B cell (primary cell): ENCODE results near the gene L3MBTL3. TPM values are rescaled to one million over a fixed set of nuclear protein-coding genes. Genes with fewer than 3 reads are reported as not detected.
"Not testable (repeated sequence)": the region's sequence is repeated elsewhere in the genome, so short reads cannot be mapped to it uniquely, and the experiment has no call there.

Source experiments
- ATAC-seq: fragments of 200-7000 bp; cut with Tn5 transposase; one replicate; pipeline ENCODE4 v1.10.0; 2021; ENCODE audit warnings: low read depth, mild to moderate bottlenecking, moderate number of reproducible peaks, moderate library complexity
- CTCF ChIA-PET: fragments of 350-600 bp; sonication (Branson Sonifier 250); formaldehyde crosslinking; loops from one replicate; lab custom pipeline; 2021; ENCODE audit warnings: antibody characterized with exemption, inconsistent platforms; lab: Charles Lee
- POLR2A ChIA-PET: fragments of 350-600 bp; sonication (Branson Sonifier 250); formaldehyde crosslinking; loops from one replicate; lab custom pipeline; 2021; ENCODE audit warnings: antibody characterized with exemption; lab: Charles Lee
- DNase-seq: peaks from one replicate; pipeline ENCODE4 v3.0.0; 2013
- H2AFZ ChIP-seq: 2 replicates; pipeline ENCODE4 v1.6.1; 2012; ENCODE audit warnings: mild to moderate bottlenecking, low read depth, low read length; ENCODE audit not compliant: insufficient read depth, poor library complexity, severe bottlenecking
- H3K27ac ChIP-seq, 2 donors: 1 replicate in 1 of 2; 2 replicates in 1 of 2; pipeline ENCODE4 v1.5.1; 2012 to 2013; ENCODE audit warnings: low read length in 2 of 2, mild to moderate bottlenecking in 2 of 2, moderate library complexity in 1 of 2
- H3K27me3 ChIP-seq, 4 experiments: fragments of 200-600 bp in 1 of 4; sonication (generic) in 1 of 4; replicated peaks in 1 of 4; 1 replicate in 2 of 4; 2 replicates in 2 of 4; pipeline versions ENCODE4 v1.6.1 to v1.7.0; 2013 to 2016; ENCODE audit warnings: low read length in 3 of 4, mild to moderate bottlenecking in 2 of 4, mixed read lengths in 1 of 4, moderate library complexity in 1 of 4; ENCODE audit not compliant: insufficient read depth in 4 of 4, control insufficient read depth in 3 of 4; ENCODE audit errors: control extremely low read depth in 1 of 4
- H3K36me3 ChIP-seq, 2 experiments: replicated peaks in 1 of 2; 1 replicate in 1 of 2; 2 replicates in 1 of 2; pipeline versions ENCODE4 v1.6.1 to v1.7.1; 2013; ENCODE audit warnings: low read length in 1 of 2; ENCODE audit not compliant: insufficient read depth in 2 of 2, control insufficient read depth in 1 of 2; ENCODE audit errors: control extremely low read depth in 1 of 2, extremely low read depth in 1 of 2
- H3K4me1 ChIP-seq, 2 donors: fragments of 200-600 bp in 1 of 2; sonication (generic) in 1 of 2; 1 replicate in 1 of 2; 2 replicates in 1 of 2; pipeline versions ENCODE4 v1.5.1 to v1.6.1; 2013 to 2017; ENCODE audit warnings: low read length in 2 of 2; ENCODE audit not compliant: control insufficient read depth in 2 of 2, insufficient read depth in 2 of 2
- H3K4me2 ChIP-seq: replicated peaks from 2 replicates; pipeline ENCODE3; 2012; ENCODE audit warnings: mild to moderate bottlenecking, low read depth, low read length; ENCODE audit not compliant: poor library complexity, severe bottlenecking
- H3K4me3 ChIP-seq, 5 experiments: fragments of 200-600 bp in 1 of 5; sonication (generic) in 1 of 5; 1 replicate in 3 of 5; 2 replicates in 2 of 5; pipeline versions ENCODE4 v1.5.1 to v1.7.0; 2011 to 2016; ENCODE audit warnings: low read length in 4 of 5, mild to moderate bottlenecking in 4 of 5, low read depth in 2 of 5, control low read depth in 1 of 5, moderate library complexity in 1 of 5; ENCODE audit not compliant: insufficient read depth in 1 of 5; ENCODE audit errors: control extremely low read depth in 1 of 5, extremely low read depth in 1 of 5
- H3K79me2 ChIP-seq: fragments of 200-600 bp; sonication (generic); one replicate; pipeline ENCODE4 v1.6.0; 2016; ENCODE audit warnings: low read length; ENCODE audit not compliant: control insufficient read depth, insufficient read depth
- H3K9ac ChIP-seq: fragments of 200-600 bp; sonication (generic); 2 replicates; pipeline ENCODE4 v1.6.1; 2017; ENCODE audit warnings: mild to moderate bottlenecking, low read length, moderate library complexity
- H3K9me3 ChIP-seq, 3 donors: one replicate each; pipeline versions ENCODE4 v1.6.1 to v1.7.1; 2013; ENCODE audit warnings: low read length in 2 of 3; ENCODE audit not compliant: control insufficient read depth in 2 of 3, insufficient read depth in 1 of 3; ENCODE audit errors: control extremely low read depth in 1 of 3
- H4K20me1 ChIP-seq: 2 replicates; pipeline ENCODE4 v1.6.0; 2012; ENCODE audit warnings: mild to moderate bottlenecking, low read length; ENCODE audit not compliant: insufficient read depth, control insufficient read depth, poor library complexity, severe bottlenecking
- H3K27ac Mint-ChIP-seq: one replicate; pipeline ENCODE4 v1.8.0; 2021; ENCODE audit warnings: mixed read lengths
- H3K27me3 Mint-ChIP-seq: one replicate; pipeline ENCODE4 v1.8.0; 2021; ENCODE audit warnings: mixed read lengths
- H3K4me1 Mint-ChIP-seq: one replicate; pipeline ENCODE4 v1.8.0; 2021; ENCODE audit warnings: mixed read lengths
- H3K4me3 Mint-ChIP-seq: one replicate; pipeline ENCODE4 v1.8.0; 2021; ENCODE audit warnings: mixed read lengths
- H3K9me3 Mint-ChIP-seq: one replicate; pipeline ENCODE4 v1.8.0; 2022; ENCODE audit warnings: mixed read lengths; ENCODE audit not compliant: insufficient read depth
- EZH2 ChIP-seq: IDR thresholded peaks from 2 replicates; pipeline ENCODE4 v1.6.1; 2012; ENCODE audit warnings: borderline replicate concordance, low read depth, mild to moderate bottlenecking, moderate library complexity, low read length; ENCODE audit not compliant: insufficient read depth, poor library complexity, severe bottlenecking
- WGBS: methylation state at CpG from one replicate; pipeline ENCODE4 v1.1.5; 2013; ENCODE audit warnings: missing lambda C conversion rate; ENCODE audit not compliant: insufficient coverage; 5-methylcytosine and 5-hydroxymethylcytosine counted together
- intact Hi-C: fragments of 100-400 bp; cut with micrococcal nuclease; formaldehyde crosslinking; loops from one replicate; pipeline ENCODE4 v1.10.0; 2022
- polyA plus RNA-seq: library from polyadenylated mRNA; depleted of rRNA; stranded (reverse); fragments of >200 nt; gene quantifications from 2 replicates; pipeline ENCODE4 v1.2.3, GENCODE V29; 2012
- total RNA-seq, 2 donors: library from RNA; stranded (reverse); fragments of 120-200 nt in 1 of 2; gene quantifications; 1 replicate in 1 of 2; 2 replicates in 1 of 2; pipeline versions ENCODE4 v1.2.3 to v1.2.4, GENCODE V29; 2013 to 2022
- TF ChIP-seq, protein P1 (sequence below): fragments of 200-600 bp; IDR thresholded peaks from one replicate; pipeline ENCODE4 v1.8.0; 2022; ENCODE audit warnings: antibody characterized with exemption, mild to moderate bottlenecking

L3MBTL3 gene
- total and polyA plus RNA-seq, 2 donors (not counting 1 experiment from before 2014, with no cell fraction given), result 28.0 to 46.4 TPM

DNA sequence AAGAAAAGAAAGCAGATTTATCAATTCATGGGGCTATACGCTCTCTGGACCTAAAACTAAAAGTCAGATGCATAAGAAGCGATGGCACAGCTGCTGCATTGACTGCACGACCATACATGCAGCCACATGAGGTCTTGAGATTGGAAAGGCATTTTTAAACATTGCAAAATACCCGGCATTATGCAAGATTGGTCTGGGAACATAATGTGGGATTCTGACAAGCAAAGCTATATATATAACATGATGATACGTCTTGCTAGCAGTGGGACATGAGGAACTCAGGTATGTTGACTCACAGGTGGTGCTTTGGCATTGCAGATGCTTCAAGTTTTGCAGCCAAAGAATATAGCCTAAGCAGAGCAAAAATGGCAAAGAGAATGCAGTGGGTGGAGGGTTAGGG lies 149.3 kb downstream of the L3MBTL3 start:
- peaks cover 0 to 3% (median 2%) of the 10 kb centered on the region in 3 donors for H3K9me3 ChIP-seq
- no peaks in the 10 kb centered on the region for H3K4me1 ChIP-seq
- no peak overlapping the region for H3K4me3 ChIP-seq
- DNase-seq (no peak), ATAC-seq (no peak)
- WGBS, result 89% methylated on average over 5 of the region's 5 CpGs
- TF ChIP-seq, protein P1, sequence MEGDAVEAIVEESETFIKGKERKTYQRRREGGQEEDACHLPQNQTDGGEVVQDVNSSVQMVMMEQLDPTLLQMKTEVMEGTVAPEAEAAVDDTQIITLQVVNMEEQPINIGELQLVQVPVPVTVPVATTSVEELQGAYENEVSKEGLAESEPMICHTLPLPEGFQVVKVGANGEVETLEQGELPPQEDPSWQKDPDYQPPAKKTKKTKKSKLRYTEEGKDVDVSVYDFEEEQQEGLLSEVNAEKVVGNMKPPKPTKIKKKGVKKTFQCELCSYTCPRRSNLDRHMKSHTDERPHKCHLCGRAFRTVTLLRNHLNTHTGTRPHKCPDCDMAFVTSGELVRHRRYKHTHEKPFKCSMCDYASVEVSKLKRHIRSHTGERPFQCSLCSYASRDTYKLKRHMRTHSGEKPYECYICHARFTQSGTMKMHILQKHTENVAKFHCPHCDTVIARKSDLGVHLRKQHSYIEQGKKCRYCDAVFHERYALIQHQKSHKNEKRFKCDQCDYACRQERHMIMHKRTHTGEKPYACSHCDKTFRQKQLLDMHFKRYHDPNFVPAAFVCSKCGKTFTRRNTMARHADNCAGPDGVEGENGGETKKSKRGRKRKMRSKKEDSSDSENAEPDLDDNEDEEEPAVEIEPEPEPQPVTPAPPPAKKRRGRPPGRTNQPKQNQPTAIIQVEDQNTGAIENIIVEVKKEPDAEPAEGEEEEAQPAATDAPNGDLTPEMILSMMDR, result no peak
- TF ChIP-seq EZH2, result no peak
- Mint-ChIP-seq H3K9me3 (peaks cover 6% of the 10 kb centered on the region), H3K27ac (no peak overlapping the region), H3K27me3 (peaks cover 3% of the 10 kb centered on the region), H3K4me1 (no peaks in the 10 kb centered on the region), H3K4me3 (no peak overlapping the region)
- no peak overlapping the region for H3K9ac ChIP-seq
- no peak overlapping the region for H3K4me2 ChIP-seq
- H3K27me3 ChIP-seq, result no peaks in the 10 kb centered on the region
- POLR2A ChIA-PET, result no interaction called here
- no peak overlapping the region for H2AFZ ChIP-seq
- no peaks in the 10 kb centered on the region for H4K20me1 ChIP-seq
- CTCF ChIA-PET, result no interaction called here
- H3K79me2 ChIP-seq, result no peaks in the 10 kb centered on the region
- no peaks in the 10 kb centered on the region for H3K36me3 ChIP-seq
- no peak overlapping the region for H3K27ac ChIP-seq
- intact Hi-C loops, result no loop called here

DNA sequence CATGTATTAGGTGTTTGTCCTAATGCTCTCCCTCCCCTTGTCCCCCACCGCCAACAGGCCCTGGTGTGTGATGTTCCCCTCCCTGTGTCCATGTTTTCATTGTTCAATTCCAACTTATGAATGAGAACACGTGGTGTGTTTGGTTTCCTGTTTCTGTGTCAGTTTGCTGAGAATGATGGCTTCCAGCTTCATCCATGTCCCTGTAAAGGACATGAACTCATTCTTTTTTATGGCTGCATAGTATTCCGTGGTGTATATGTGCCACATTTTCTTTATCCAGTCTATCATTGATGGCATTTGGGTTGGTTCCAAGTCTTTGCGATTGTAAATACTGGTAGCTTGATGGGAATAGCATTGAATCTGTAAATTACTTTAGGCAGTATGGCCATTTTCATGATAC lies 151.8 kb downstream of the L3MBTL3 start:
- H3K27me3 ChIP-seq, H3K9me3 Mint-ChIP-seq, DNase-seq, CTCF ChIA-PET, H3K9ac ChIP-seq, H4K20me1 ChIP-seq, intact Hi-C loops, H3K4me3 Mint-ChIP-seq, H3K4me2 ChIP-seq, H3K27ac ChIP-seq, H3K9me3 ChIP-seq, POLR2A ChIA-PET, H3K4me1 Mint-ChIP-seq, H3K27me3 Mint-ChIP-seq, H3K4me3 ChIP-seq, ATAC-seq, H3K79me2 ChIP-seq, H3K4me1 ChIP-seq, H2AFZ ChIP-seq, H3K27ac Mint-ChIP-seq, H3K36me3 ChIP-seq: not testable (repeated sequence)
- WGBS, result no CpG with 5 or more reads among the region's 4 CpGs

DNA sequence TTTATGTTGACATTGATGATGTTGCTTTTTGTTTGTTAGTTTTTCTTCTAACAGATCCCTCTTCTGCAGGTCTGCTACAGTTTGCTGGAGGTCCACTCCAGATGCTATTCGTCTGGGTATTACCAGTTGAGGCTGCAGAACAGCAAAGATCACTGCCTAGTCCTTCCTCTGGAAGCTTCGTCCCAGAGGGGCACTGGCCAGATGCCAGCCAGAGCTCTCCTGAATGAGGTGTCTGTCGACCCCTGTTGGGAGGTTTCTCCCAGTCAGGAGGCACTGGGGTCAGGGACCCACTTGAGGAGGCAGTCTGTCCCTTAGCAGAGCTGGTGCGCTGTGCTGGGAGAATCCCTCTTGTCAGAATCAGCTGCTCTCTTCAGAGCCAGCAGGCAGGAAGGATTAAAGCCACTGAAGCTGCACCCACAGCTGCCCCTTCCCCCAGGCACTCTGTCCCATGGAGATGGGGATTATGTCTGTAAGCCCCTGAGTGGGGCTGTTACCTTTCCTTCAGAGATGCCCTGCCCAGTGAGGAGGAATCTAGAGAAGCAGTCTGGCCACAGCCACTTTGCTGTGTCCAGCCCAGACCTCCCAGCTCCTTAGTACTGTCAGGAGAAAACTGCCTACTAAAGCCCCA lies 155.1 kb downstream of the L3MBTL3 start:
- ATAC-seq, intact Hi-C loops, H3K36me3 ChIP-seq, H3K9ac ChIP-seq, H4K20me1 ChIP-seq, H3K27me3 ChIP-seq, H2AFZ ChIP-seq, H3K4me1 ChIP-seq, H3K4me3 ChIP-seq, H3K4me3 Mint-ChIP-seq, POLR2A ChIA-PET, H3K27ac Mint-ChIP-seq, CTCF ChIA-PET, H3K4me2 ChIP-seq, H3K27me3 Mint-ChIP-seq, H3K79me2 ChIP-seq, H3K4me1 Mint-ChIP-seq, H3K9me3 ChIP-seq, H3K9me3 Mint-ChIP-seq, DNase-seq, H3K27ac ChIP-seq: not testable (repeated sequence)
- WGBS, result 90% methylated on average over 4 of the region's 4 CpGs
